Stimulated activated CD4-positive, alpha-beta T cell treated with anti-CD3 and anti-CD28 coated beads, Interleukin-1b, Interleukin-23, amount 100 ng/mL, for 4 hours (primary cell): Measurements from ENCODE around the gene AGAP2.
"Not testable (repeated sequence)": the region's sequence is repeated elsewhere in the genome, so short reads cannot be mapped to it uniquely, and the experiment has no call there.

Experiments used
- DNase-seq, 2 donors: peaks; one replicate each; pipeline ENCODE4 v3.0.0-alpha.2; 2020; ENCODE audit warnings: low read depth in 2 of 2

Gene AGAP2

GRCh38 chr12:57738661-57739237 is at the start of gene AGAP2:
AGAP2 (minus strand) TSS chr12:57738742; CDS start chr12:57738246, 496 bp downstream.
- DNase-seq, result no peak

- no peak for DNase-seq
These were observed 45.3 kb upstream of the AGAP2 start for GRCh38 chr12:57783861-57784260.

GRCh38 chr12:57783466-57783801 is 44.9 kb upstream of the AGAP2 start:
- DNase-seq, result no peak

GRCh38 chr12:57782608-57783465 is 44.3 kb upstream of the AGAP2 start, which contains the start of gene TSFM:
TSFM (plus strand) TSS chr12:57782787; CDS start chr12:57782802, 15 bp downstream.
- DNase-seq, result peak; percentile 97

GRCh38 chr12:57782243-57782607 is 43.7 kb upstream of the AGAP2 start:
- DNase-seq, result no peak

GRCh38 chr12:57781801-57782200 is 43.3 kb upstream of the AGAP2 start:
- DNase-seq, result no peak

GRCh38 chr12:57781244-57781643 is 42.7 kb upstream of the AGAP2 start:
- no peak for DNase-seq

- no peak for DNase-seq
These were observed 41.8 kb upstream of the AGAP2 start for GRCh38 chr12:57780284-57780897.

GRCh38 chr12:57779736-57780135 is 41.2 kb upstream of the AGAP2 start:
- no peak for DNase-seq

GRCh38 chr12:57777911-57778310 is 39.4 kb upstream of the AGAP2 start:
- DNase-seq, result no peak

GRCh38 chr12:57777367-57777766 is 38.8 kb upstream of the AGAP2 start:
- no peak for DNase-seq

GRCh38 chr12:57776247-57776587 is 37.7 kb upstream of the AGAP2 start:
- no peak for DNase-seq

GRCh38 chr12:57775563-57776246 is 37.2 kb upstream of the AGAP2 start:
- no peak for DNase-seq

- DNase-seq, result no peak
These were observed 36.5 kb upstream of the AGAP2 start for GRCh38 chr12:57775044-57775443.

GRCh38 chr12:57774634-57775033 is 36.1 kb upstream of the AGAP2 start:
- DNase-seq, result not testable (repeated sequence)

- no peak for DNase-seq
These were observed 34.1 kb upstream of the AGAP2 start, which contains the start of gene EEF1AKMT3 for GRCh38 chr12:57772429-57773322. EEF1AKMT3 (plus strand) TSS chr12:57772614; CDS start chr12:57772725, 111 bp downstream.

- DNase-seq, result peak; percentile 83 to 84
These were observed 33.4 kb upstream of the AGAP2 start, which contains the start of gene METTL1 for GRCh38 chr12:57771873-57772428. METTL1 (minus strand) TSS chr12:57772105; CDS start chr12:57772083, 22 bp downstream.

- peak; percentile 87 to 88 for DNase-seq
These were observed 32.8 kb upstream of the AGAP2 start for GRCh38 chr12:57771236-57771872.

- DNase-seq, result no peak
These were observed 32.2 kb upstream of the AGAP2 start for GRCh38 chr12:57770734-57771133.

- DNase-seq, result no peak
These were observed 31.1 kb upstream of the AGAP2 start for GRCh38 chr12:57769594-57769993.
